ENCODE data around the gene CPNE9.

GRCh38 chr3:9697892-9698291 lies 5.7 kb upstream of the CPNE9 start:
- TF ChIP-seq, protein P1, sequence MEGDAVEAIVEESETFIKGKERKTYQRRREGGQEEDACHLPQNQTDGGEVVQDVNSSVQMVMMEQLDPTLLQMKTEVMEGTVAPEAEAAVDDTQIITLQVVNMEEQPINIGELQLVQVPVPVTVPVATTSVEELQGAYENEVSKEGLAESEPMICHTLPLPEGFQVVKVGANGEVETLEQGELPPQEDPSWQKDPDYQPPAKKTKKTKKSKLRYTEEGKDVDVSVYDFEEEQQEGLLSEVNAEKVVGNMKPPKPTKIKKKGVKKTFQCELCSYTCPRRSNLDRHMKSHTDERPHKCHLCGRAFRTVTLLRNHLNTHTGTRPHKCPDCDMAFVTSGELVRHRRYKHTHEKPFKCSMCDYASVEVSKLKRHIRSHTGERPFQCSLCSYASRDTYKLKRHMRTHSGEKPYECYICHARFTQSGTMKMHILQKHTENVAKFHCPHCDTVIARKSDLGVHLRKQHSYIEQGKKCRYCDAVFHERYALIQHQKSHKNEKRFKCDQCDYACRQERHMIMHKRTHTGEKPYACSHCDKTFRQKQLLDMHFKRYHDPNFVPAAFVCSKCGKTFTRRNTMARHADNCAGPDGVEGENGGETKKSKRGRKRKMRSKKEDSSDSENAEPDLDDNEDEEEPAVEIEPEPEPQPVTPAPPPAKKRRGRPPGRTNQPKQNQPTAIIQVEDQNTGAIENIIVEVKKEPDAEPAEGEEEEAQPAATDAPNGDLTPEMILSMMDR (IDR thresholded peaks at IDR 0.05): no peak
- TF ChIP-seq POLR2A (IDR thresholded peaks at IDR 0.05; ENCODE audit: low read depth) (no peak), POLR2AphosphoS5 (IDR thresholded peaks at IDR 0.05) (no peak), EP300 (IDR thresholded peaks at IDR 0.05) (no peak)
